Ramos (cell line): Measurements from ENCODE around the gene IL36RN.

Experiments used
- in situ Hi-C: fragments of 300-500 bp; cut with MboI; formaldehyde crosslinking; loops from one replicate; pipeline ENCODE4 v1.14.3; 2022; ENCODE audit warnings: low sequenced_read_pairs; ENCODE audit not compliant: unreplicated experiment

IL36RN gene

DNA sequence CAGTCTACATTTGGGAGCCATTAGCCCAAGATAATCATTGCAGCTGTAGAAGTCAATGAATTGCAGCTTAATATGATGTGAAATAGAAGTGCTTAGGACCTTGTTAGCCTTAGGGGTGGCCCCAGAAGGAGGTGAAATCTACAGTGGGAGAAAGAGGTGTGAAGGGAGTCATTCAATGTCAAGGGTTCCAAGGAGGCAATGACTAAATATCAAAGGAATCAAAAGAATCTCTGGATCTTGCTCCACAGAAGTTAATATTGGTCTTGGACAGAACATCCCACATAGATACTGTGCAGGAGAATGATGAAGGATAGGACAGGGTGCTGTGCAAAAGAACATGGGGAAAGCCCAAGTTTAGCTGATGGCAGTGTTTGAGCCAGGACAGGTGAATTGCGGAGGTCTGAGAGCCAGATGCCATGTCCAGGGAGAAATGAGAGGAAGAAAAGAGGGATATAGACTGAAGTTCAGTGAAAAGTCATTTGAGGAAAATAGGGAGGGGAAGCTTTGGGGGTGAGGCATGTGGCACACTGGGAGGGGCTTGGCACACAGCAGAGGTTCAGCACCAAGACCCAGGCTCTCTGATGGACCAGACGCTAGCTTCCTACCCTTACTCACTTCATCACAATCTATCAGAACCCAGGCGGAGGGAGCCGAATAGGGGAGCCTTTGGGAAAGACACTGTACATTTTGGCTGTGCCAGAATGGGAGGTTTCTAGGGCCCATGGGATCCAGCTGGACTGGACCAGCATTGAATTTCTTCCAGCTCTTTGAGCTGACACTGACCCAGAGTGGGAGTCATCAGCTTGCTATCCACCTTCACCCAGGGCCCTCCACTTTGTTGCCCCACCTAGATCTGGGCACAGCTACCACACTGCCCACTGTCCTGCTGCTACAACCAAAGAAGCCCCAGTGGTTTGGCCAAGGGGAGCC lies 10.9 kb downstream of the IL36RN start:
- in situ Hi-C loops, result no loop called here

DNA sequence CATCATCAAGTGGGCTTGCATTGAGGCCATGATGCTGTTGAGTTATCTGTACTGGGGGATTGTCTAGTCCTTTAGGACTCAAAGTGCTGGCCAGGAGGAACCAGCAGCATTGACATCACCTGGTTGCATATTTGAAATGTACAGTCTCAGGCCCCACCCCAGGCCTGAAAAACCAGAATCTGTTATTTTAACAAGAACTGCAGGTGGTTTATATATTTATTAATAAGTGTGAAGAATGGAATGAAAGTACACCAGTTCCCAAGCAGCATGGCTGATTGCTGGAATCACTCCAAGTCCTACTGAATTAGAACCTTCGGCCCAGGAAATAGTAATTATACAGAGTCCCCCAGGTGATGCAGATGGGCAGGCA lies 11.6 kb downstream of the IL36RN start:
- in situ Hi-C loops, result no loop called here

GRCh38 chr2:113072584-113072983 lies 13.6 kb downstream of the IL36RN start:
- in situ Hi-C loops, result no loop called here

- in situ Hi-C loops, result no loop called here
These were observed 14.4 kb downstream of the IL36RN start for GRCh38 chr2:113073325-113073834.

DNA sequence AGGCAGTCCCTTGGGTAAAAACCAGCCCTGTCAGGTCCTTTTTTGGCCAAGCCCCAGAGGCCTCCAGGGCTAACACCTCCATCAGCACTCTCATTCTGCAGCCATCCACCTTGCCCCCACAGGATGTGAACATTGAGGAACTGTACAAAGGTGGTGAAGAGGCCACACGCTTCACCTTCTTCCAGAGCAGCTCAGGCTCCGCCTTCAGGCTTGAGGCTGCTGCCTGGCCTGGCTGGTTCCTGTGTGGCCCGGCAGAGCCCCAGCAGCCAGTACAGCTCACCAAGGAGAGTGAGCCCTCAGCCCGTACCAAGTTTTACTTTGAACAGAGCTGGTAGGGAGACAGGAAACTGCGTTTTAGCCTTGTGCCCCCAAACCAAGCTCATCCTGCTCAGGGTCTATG lies 16.0 kb downstream of the IL36RN start:
- in situ Hi-C loops, result no loop called here

GRCh38 chr2:113075600-113075999 lies 16.6 kb downstream of the IL36RN start:
- in situ Hi-C loops, result no loop called here

GRCh38 chr2:113076954-113077669 lies 18.1 kb downstream of the IL36RN start:
- in situ Hi-C loops, result no loop called here

- in situ Hi-C loops, result no loop called here
These were observed 18.9 kb downstream of the IL36RN start for GRCh38 chr2:113077921-113078320.

GRCh38 chr2:113078350-113078839 lies 19.4 kb downstream of the IL36RN start:
- in situ Hi-C loops, result no loop called here

DNA sequence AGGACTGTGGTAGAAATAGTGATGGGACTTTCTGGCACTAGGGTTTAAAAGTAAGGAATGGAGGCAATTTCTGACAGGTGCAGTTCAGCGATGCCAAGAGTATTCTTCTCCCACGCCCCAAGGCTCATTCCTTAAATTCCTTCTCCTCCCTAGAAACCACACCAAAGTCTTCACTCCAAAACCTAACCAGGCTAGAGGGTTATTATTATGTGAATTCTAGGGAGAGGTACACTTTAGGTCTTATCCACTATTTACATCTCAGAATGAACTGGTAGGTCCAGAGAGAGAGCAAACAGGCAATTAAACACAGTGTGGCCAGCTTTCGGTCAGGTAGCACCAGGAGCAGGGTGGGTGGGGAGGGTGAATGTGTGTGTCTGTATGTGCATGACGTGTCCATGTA lies 20.1 kb downstream of the IL36RN start:
- in situ Hi-C loops, result no loop called here

GRCh38 chr2:113080134-113080533 lies 21.1 kb downstream of the IL36RN start:
- in situ Hi-C loops, result no loop called here

GRCh38 chr2:113081488-113082210 lies 22.7 kb downstream of the IL36RN start:
- in situ Hi-C loops, result no loop called here

GRCh38 chr2:113083296-113083695 lies 24.3 kb downstream of the IL36RN start:
- in situ Hi-C loops, result no loop called here

- in situ Hi-C loops, result no loop called here
These were observed 25.4 kb downstream of the IL36RN start for GRCh38 chr2:113084249-113085000.

- in situ Hi-C loops, result no loop called here
These were observed 26.5 kb downstream of the IL36RN start for GRCh38 chr2:113085542-113085941.

GRCh38 chr2:113088213-113088992 lies 29.4 kb downstream of the IL36RN start:
- in situ Hi-C loops, result no loop called here

DNA sequence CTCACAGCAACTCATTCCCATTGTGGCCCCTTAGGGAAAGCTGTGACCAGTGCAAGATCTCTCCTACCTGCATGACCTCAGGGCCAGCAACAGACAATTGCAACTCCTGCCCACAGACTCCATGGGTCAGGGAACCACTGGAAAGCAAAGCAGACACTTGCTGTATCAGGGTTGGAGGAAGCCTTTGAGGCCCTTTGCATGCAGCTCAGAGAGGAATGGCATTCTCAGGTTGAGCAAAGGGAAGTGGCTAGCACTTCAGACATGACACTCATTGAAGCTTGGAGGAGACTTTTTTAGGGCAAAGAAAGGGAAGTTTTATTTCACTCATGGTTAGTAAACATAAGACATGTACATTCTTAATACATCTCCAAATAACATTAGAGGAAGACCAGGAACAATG lies 30.9 kb downstream of the IL36RN start:
- in situ Hi-C loops, result no loop called here

DNA sequence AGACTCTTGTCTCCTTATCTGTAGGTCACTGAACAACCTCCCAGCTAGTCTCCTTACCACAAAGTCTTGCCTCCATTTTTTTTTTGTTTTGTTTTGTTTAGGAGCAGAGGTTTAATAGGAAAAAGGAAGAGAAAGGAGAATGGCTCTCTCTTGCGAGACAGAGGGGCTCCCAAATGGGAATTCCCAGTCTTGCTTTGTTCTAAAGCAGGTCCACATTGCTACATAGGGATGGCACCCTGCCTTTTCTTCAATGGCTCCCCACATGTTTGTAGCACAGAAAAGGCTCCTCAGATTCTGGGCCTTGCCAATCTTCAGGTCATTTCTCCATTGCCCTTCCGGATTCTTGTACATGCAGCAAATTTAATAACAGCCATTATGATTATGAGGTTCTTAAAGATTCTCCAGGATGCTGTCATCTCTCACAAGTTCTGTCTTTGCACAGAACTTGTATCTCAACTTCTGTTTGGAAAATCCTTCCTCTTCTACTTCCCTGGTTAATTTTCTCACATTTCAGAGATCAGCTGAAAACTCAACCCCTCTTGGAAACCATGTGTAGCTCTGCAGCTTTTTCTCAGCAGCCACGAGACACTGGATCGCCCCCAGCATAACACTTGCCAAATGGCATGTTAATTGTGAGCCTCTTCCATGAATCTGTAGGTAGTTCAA lies 32.4 kb downstream of the IL36RN start:
- in situ Hi-C loops, result no loop called here
